ENCODE measurements around the gene TTC24. TPM values are rescaled to one million over a fixed set of nuclear protein-coding genes. Genes with fewer than 3 reads are reported as not detected.

Gene TTC24
- polyA plus RNA-seq, 3 donors: 0.14 to 0.31 TPM; not detected in 1

GRCh38 chr1:156544592-156545102 is 34.9 kb upstream of the TTC24 start:
- H3K9me3 Mint-ChIP-seq: no peaks in the 10 kb centered on the region
- Histone ChIP-seq H3K79me2 (ENCODE audit: insufficient read depth, low read length) (no peaks in the 10 kb centered on the region), H3K4me3 (replicated peaks in 1 of 3; ENCODE audit: low read depth in 2 of 3, low read length in 3 of 3) (no peak overlapping the region), H3K9me3 (replicated peaks in 1 of 2; ENCODE audit: control insufficient read depth in 1 of 2, insufficient read depth in 1 of 2, low read length in 2 of 2) (no peaks in the 10 kb centered on the region), H3K36me3 (replicated peaks in 1 of 2; ENCODE audit: control insufficient read depth in 1 of 2, insufficient read depth in 2 of 2, low read length in 2 of 2) (peaks cover 26 to 81% of the 10 kb centered on the region in 2 donors), H2AFZ (ENCODE audit: insufficient read depth, low read depth, low read length, poor library complexity, severe bottlenecking) (no peak overlapping the region), H3K27ac (ENCODE audit: low read depth in 1 of 2, low read length in 2 of 2) (no peak overlapping the region), H4K20me1 (ENCODE audit: insufficient read depth, low read length) (no peaks in the 10 kb centered on the region), H3K4me2 (replicated peaks; ENCODE audit: extremely low read depth, low read length, poor library complexity, severe bottlenecking) (no peak overlapping the region), H3K4me1 (ENCODE audit: control insufficient read depth in 1 of 2, insufficient read depth in 2 of 2, low read length in 2 of 2) (no peaks in the 10 kb centered on the region), H3K9ac (ENCODE audit: insufficient read depth, low read length, poor library complexity, severe bottlenecking) (no peak overlapping the region), H3K27me3 (ENCODE audit: control insufficient read depth in 2 of 2, insufficient read depth in 2 of 2, low read length in 2 of 2) (no peaks in the 10 kb centered on the region)
- peaks cover 65 to 77% of the 10 kb centered on the region in 2 donors for H3K36me3 Mint-ChIP-seq
- H3K27me3 Mint-ChIP-seq (ENCODE audit: low read depth in 3 of 3): peaks cover 0 to 4% (median 0%) of the 10 kb centered on the region in 3 donors
- 100% methylated on average over 2 of the region's 3 CpGs for WGBS (ENCODE audit: insufficient coverage)
- intact Hi-C loops (cut with micrococcal nuclease): loop anchor here in 1 of 2 donors (5.0 kb wide), 1 partner anchor 38 kb away; no protein-coding TSS in a partner anchor
- TF ChIP-seq CTCF (IDR thresholded peaks at IDR 0.05): no peak
- no peak for DNase-seq
- H3K4me3 Mint-ChIP-seq: no peak overlapping the region
- H3K4me1 Mint-ChIP-seq: peaks cover 17% of the 10 kb centered on the region
- peak overlapping the region in 1 of 7 donors; percentile 27 for H3K27ac Mint-ChIP-seq

- no peak overlapping the region for H3K9ac ChIP-seq (ENCODE audit: insufficient read depth, low read length, poor library complexity, severe bottlenecking)
- peak overlapping the region in 1 of 2 donors; percentile 12 for H3K27ac ChIP-seq (ENCODE audit: low read depth in 1 of 2, low read length in 2 of 2)
- no peak for TF ChIP-seq CTCF (IDR thresholded peaks at IDR 0.05)
- DNase-seq: no peak
- H3K79me2 ChIP-seq (ENCODE audit: insufficient read depth, low read length): no peaks in the 10 kb centered on the region
- no peaks in the 10 kb centered on the region for H3K9me3 ChIP-seq (replicated peaks in 1 of 2; ENCODE audit: control insufficient read depth in 1 of 2, insufficient read depth in 1 of 2, low read length in 2 of 2)
- 100% methylated on average over 1 of the region's 3 CpGs for WGBS (ENCODE audit: insufficient coverage)
- Mint-ChIP-seq H3K4me1 (peaks cover 13% of the 10 kb centered on the region), H3K27me3 (ENCODE audit: low read depth in 3 of 3) (peaks cover 0 to 4% (median 0%) of the 10 kb centered on the region in 3 donors), H3K4me3 (no peak overlapping the region), H3K9me3 (no peaks in the 10 kb centered on the region), H3K27ac (no peak overlapping the region), H3K36me3 (peaks cover 56 to 72% of the 10 kb centered on the region in 2 donors)
- H3K4me1 ChIP-seq (ENCODE audit: control insufficient read depth in 1 of 2, insufficient read depth in 2 of 2, low read length in 2 of 2): peaks cover 3 to 4% of the 10 kb centered on the region in 2 donors
- intact Hi-C loops (cut with micrococcal nuclease): no loop called here
- H3K4me2 ChIP-seq (replicated peaks; ENCODE audit: extremely low read depth, low read length, poor library complexity, severe bottlenecking): no peak overlapping the region
- no peak overlapping the region for H2AFZ ChIP-seq (ENCODE audit: insufficient read depth, low read depth, low read length, poor library complexity, severe bottlenecking)
- H3K4me3 ChIP-seq (replicated peaks in 1 of 3; ENCODE audit: low read depth in 2 of 3, low read length in 3 of 3): no peak overlapping the region
- no peaks in the 10 kb centered on the region for H4K20me1 ChIP-seq (ENCODE audit: insufficient read depth, low read length)
- H3K27me3 ChIP-seq (ENCODE audit: control insufficient read depth in 2 of 2, insufficient read depth in 2 of 2, low read length in 2 of 2): no peaks in the 10 kb centered on the region
- peaks cover 17 to 73% of the 10 kb centered on the region in 2 donors for H3K36me3 ChIP-seq (replicated peaks in 1 of 2; ENCODE audit: control insufficient read depth in 1 of 2, insufficient read depth in 2 of 2, low read length in 2 of 2)
Measured at GRCh38 chr1:156546267-156546666, 33.3 kb upstream of the TTC24 start.
